HL-60/S4 (cell line): ENCODE data around the gene RNF151.
"Not testable (repeated sequence)": the region's sequence is repeated elsewhere in the genome, so short reads cannot be mapped to it uniquely, and the experiment has no call there.

Source experiments
- in situ Hi-C: fragments of 300-500 bp; cut with MboI; formaldehyde crosslinking; loops from 2 replicates; pipeline ENCODE4 v1.14.3; 2022; ENCODE audit warnings: low sequenced_read_pairs

The RNF151 gene

GRCh38 chr16:1966460-1966859 is at the start of gene RNF151:
RNF151 (plus strand) TSS chr16:1966856; CDS start chr16:1966882, 26 bp downstream.
- in situ Hi-C loops: no loop called here

GRCh38 chr16:1917056-1917664 is 49.5 kb upstream of the RNF151 start:
- in situ Hi-C loops: no loop called here

GRCh38 chr16:1917665-1918350 is 48.8 kb upstream of the RNF151 start:
- in situ Hi-C loops: no loop called here

GRCh38 chr16:1918351-1919326 is 48.0 kb upstream of the RNF151 start, which contains the start of gene HS3ST6:
HS3ST6 (minus strand) TSS chr16:1918415; CDS start chr16:1918323, 92 bp downstream.
- in situ Hi-C loops: no loop called here

GRCh38 chr16:1919327-1919998 is 47.2 kb upstream of the RNF151 start:
- in situ Hi-C loops: no loop called here

GRCh38 chr16:1920122-1920521 is 46.5 kb upstream of the RNF151 start:
- in situ Hi-C loops: not testable (repeated sequence)

- in situ Hi-C loops: no loop called here
These were observed 45.9 kb upstream of the RNF151 start for GRCh38 chr16:1920727-1921171.

GRCh38 chr16:1922357-1922756 is 44.3 kb upstream of the RNF151 start:
- in situ Hi-C loops: no loop called here

GRCh38 chr16:1923299-1924034 is 43.2 kb upstream of the RNF151 start:
- in situ Hi-C loops: no loop called here

- in situ Hi-C loops: no loop called here
These were observed 42.6 kb upstream of the RNF151 start for GRCh38 chr16:1924095-1924494.

- in situ Hi-C loops: no loop called here
These were observed 40.4 kb upstream of the RNF151 start for GRCh38 chr16:1926271-1926670.

GRCh38 chr16:1929105-1929504 is 37.6 kb upstream of the RNF151 start:
- in situ Hi-C loops: no loop called here

GRCh38 chr16:1929578-1930337 is 36.9 kb upstream of the RNF151 start:
- in situ Hi-C loops: no loop called here

- in situ Hi-C loops: no loop called here
These were observed 36.3 kb upstream of the RNF151 start for GRCh38 chr16:1930338-1930720.

- in situ Hi-C loops: no loop called here
These were observed 34.3 kb upstream of the RNF151 start for GRCh38 chr16:1932050-1933028.

GRCh38 chr16:1933097-1933661 is 33.5 kb upstream of the RNF151 start:
- in situ Hi-C loops: no loop called here

GRCh38 chr16:1936945-1937479 is 29.6 kb upstream of the RNF151 start:
- in situ Hi-C loops: no loop called here

- in situ Hi-C loops: no loop called here
These were observed 28.3 kb upstream of the RNF151 start for GRCh38 chr16:1938316-1938715.
